Activated naive CD4-positive, alpha-beta T cell treated with anti-CD3 and anti-CD28 coated beads for 36 hours (primary cell): ENCODE data around the gene ITPR2. TPM values are rescaled to one million over a fixed set of nuclear protein-coding genes. Genes with fewer than 3 reads are reported as not detected.

Experiments
- CTCF ChIA-PET: fragments of 350-600 bp; sonication (Branson Sonifier 250); formaldehyde crosslinking; loops from one replicate; lab custom pipeline; 2021; ENCODE audit warnings: antibody characterized with exemption; lab: Charles Lee
- DNase-seq: peaks from one replicate; pipeline ENCODE4 v3.0.0-alpha.2; 2020
- H3K27ac Mint-ChIP-seq: one replicate; pipeline ENCODE4 v1.8.0; 2021; ENCODE audit warnings: mild to moderate bottlenecking, mixed read lengths
- H3K27me3 Mint-ChIP-seq: one replicate; pipeline ENCODE4 v1.8.0; 2021; ENCODE audit warnings: low read depth, mixed read lengths
- H3K36me3 Mint-ChIP-seq: one replicate; pipeline ENCODE4 v1.8.0; 2021; ENCODE audit warnings: low read depth, mixed read lengths
- H3K4me1 Mint-ChIP-seq: one replicate; pipeline ENCODE4 v1.8.0; 2021; ENCODE audit warnings: low read depth, mixed read lengths
- H3K4me3 Mint-ChIP-seq: one replicate; pipeline ENCODE4 v1.8.0; 2021; ENCODE audit warnings: mild to moderate bottlenecking, moderate library complexity, mixed read lengths
- H3K9me3 Mint-ChIP-seq: one replicate; pipeline ENCODE4 v1.8.0; 2021; ENCODE audit warnings: mixed read lengths
- intact Hi-C: fragments of 100-400 bp; cut with micrococcal nuclease; formaldehyde crosslinking; loops from one replicate; pipeline ENCODE4 v1.15.1; 2023
- total RNA-seq, 2 experiments: library from RNA; stranded (reverse); gene quantifications; one replicate each; pipeline ENCODE4 v1.2.3, GENCODE V29; 2021

Gene ITPR2
- total RNA-seq, 2 experiments from 2014 or later = 24.4 to 24.5 TPM

DNA sequence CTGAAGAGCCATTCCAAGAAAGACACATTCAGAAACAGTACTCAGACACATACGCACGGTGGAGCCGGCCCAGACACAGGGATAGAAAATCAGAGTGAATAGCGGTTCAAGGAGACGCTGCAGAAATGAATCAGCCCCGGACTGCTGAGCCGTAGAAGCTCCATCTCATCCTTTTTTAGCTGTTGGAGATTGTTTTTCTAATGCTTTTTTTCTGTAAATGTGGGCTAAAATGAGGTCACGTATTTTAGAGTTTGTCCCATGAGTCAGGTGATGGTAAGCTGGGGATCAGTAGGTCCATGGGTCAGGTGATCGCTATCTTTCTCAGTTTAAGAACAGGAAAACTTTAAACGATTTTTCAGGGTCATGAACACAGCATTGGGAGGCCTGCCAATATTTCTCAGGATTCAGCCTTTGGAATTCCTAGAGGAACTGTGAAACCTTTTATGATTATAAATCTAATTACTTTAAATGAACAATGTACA lies 202.4 kb downstream of the ITPR2 start:
- intact Hi-C loops = loop anchor here (1.0 to 2.0 kb wide), 3 partner anchors 248 to 384 kb away; partner anchors contain the start of gene TM7SF3
- no peak overlapping the region for H3K27ac Mint-ChIP-seq
- H3K36me3 Mint-ChIP-seq = peaks cover 21% of the 10 kb centered on the region
- no peak overlapping the region for H3K4me3 Mint-ChIP-seq
- no peaks in the 10 kb centered on the region for H3K9me3 Mint-ChIP-seq
- H3K4me1 Mint-ChIP-seq = no peaks in the 10 kb centered on the region
- DNase-seq = no peak
- CTCF ChIA-PET = interaction anchor here (0.7 kb wide), 1 partner anchor 44 kb away, joined by 4 read pairs; no protein-coding TSS in a partner anchor
- no peaks in the 10 kb centered on the region for H3K27me3 Mint-ChIP-seq

GRCh38 chr12:26629864-26630263 lies 203.1 kb downstream of the ITPR2 start:
- H3K9me3 Mint-ChIP-seq = no peaks in the 10 kb centered on the region
- H3K4me1 Mint-ChIP-seq = no peaks in the 10 kb centered on the region
- no peaks in the 10 kb centered on the region for H3K27me3 Mint-ChIP-seq
- H3K4me3 Mint-ChIP-seq = no peak overlapping the region
- peaks cover 22% of the 10 kb centered on the region for H3K36me3 Mint-ChIP-seq
- CTCF ChIA-PET = no interaction called here
- peak; percentile 11 for DNase-seq
- H3K27ac Mint-ChIP-seq = no peak overlapping the region
- intact Hi-C loops = loop anchor here (1.0 to 2.0 kb wide), 3 partner anchors 248 to 385 kb away; partner anchors contain the start of gene TM7SF3

GRCh38 chr12:26628234-26628633 lies 204.8 kb downstream of the ITPR2 start:
- no peaks in the 10 kb centered on the region for H3K27me3 Mint-ChIP-seq
- intact Hi-C loops = no loop called here
- peaks cover 22% of the 10 kb centered on the region for H3K36me3 Mint-ChIP-seq
- no peaks in the 10 kb centered on the region for H3K9me3 Mint-ChIP-seq
- H3K4me3 Mint-ChIP-seq = no peak overlapping the region
- DNase-seq = no peak
- CTCF ChIA-PET = interaction anchor here (1.4 kb wide), 1 partner anchor 24 kb away, joined by 3 read pairs; no protein-coding TSS in a partner anchor
- no peaks in the 10 kb centered on the region for H3K4me1 Mint-ChIP-seq
- H3K27ac Mint-ChIP-seq = no peak overlapping the region

DNA sequence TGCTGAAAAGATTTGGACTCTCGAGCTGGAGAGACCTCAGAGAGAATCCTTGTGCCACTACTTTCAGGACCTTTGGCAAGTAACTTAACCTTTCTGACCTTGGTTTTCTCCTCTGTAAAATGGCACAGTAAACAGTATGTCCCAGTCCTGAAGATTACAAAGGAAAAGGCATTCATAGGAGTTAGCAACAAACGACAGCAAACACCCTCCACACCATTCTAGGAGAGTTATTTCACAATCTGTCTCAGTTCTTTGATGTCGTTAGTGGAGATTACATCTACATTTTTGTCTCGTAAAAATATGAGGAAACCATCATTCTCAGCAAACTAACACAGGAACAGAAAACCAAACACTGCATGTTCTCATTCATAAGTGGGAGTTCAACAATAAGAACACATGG lies 205.7 kb downstream of the ITPR2 start:
- CTCF ChIA-PET = no interaction called here

GRCh38 chr12:26623136-26623535 lies 209.9 kb downstream of the ITPR2 start:
- intact Hi-C loops = no loop called here
- CTCF ChIA-PET = no interaction called here
- H3K36me3 Mint-ChIP-seq = peaks cover 20% of the 10 kb centered on the region
- DNase-seq = peak; percentile 11
- H3K4me3 Mint-ChIP-seq = no peak overlapping the region
- no peak overlapping the region for H3K27ac Mint-ChIP-seq
- H3K9me3 Mint-ChIP-seq = no peaks in the 10 kb centered on the region
- H3K27me3 Mint-ChIP-seq = no peaks in the 10 kb centered on the region
- no peaks in the 10 kb centered on the region for H3K4me1 Mint-ChIP-seq

More for the DNA sequence above, 205.7 kb downstream of the ITPR2 start:
- DNase-seq = no peak
- Mint-ChIP-seq H3K27ac (no peak overlapping the region), H3K4me1 (no peaks in the 10 kb centered on the region), H3K36me3 (peaks cover 22% of the 10 kb centered on the region), H3K4me3 (no peak overlapping the region), H3K9me3 (no peaks in the 10 kb centered on the region), H3K27me3 (no peaks in the 10 kb centered on the region)
- intact Hi-C loops = no loop called here

GRCh38 chr12:26622601-26623000 lies 210.4 kb downstream of the ITPR2 start:
- Mint-ChIP-seq H3K4me1 (no peaks in the 10 kb centered on the region), H3K4me3 (no peak overlapping the region), H3K9me3 (no peaks in the 10 kb centered on the region), H3K27me3 (no peaks in the 10 kb centered on the region), H3K36me3 (peaks cover 20% of the 10 kb centered on the region), H3K27ac (no peak overlapping the region)
- CTCF ChIA-PET = no interaction called here
- intact Hi-C loops = no loop called here
- no peak for DNase-seq

DNA sequence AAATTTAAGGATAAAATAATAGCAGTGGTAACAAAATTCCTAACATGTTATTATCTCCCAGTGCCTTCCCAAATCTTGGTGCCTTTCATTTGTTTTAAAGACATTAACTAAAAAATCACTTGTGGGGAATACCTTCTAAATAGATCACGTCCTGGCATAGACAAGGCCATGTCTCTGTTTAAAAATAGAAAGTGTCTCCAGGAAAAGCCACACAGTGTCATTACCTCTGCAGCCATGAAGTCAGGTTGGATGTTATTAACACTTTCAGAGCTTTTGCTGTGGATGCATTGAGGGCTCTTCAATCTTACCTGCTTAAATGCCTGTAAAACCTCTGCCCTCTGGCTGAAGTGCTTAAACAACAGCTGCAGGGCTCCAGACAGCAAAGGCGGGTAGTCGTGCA lies 211.1 kb downstream of the ITPR2 start:
- H3K27ac Mint-ChIP-seq = no peak overlapping the region
- no peaks in the 10 kb centered on the region for H3K27me3 Mint-ChIP-seq
- H3K4me1 Mint-ChIP-seq = no peaks in the 10 kb centered on the region
- peaks cover 14% of the 10 kb centered on the region for H3K36me3 Mint-ChIP-seq
- intact Hi-C loops = no loop called here
- no peak for DNase-seq
- H3K4me3 Mint-ChIP-seq = no peak overlapping the region
- CTCF ChIA-PET = no interaction called here
- no peaks in the 10 kb centered on the region for H3K9me3 Mint-ChIP-seq

DNA sequence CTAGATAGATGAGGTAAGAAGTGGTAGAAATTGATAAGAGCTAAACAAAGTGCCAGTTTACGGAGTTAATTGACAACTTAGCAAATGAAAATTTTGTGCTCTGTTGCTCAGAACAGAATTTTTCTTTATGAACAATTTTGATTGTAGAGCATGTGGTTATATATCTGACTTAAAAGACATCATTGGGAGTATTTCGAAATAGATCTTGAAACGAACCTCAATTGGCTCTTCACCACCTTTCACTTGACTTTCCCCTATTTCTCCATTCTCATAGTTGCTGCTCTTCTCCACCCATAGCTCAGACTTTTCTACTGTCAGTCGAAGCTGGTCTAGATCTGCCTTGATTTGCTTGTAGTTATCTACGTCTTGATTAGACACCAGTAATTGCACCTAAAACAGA lies 212.1 kb downstream of the ITPR2 start:
- Mint-ChIP-seq H3K27ac (no peak overlapping the region), H3K36me3 (peaks cover 11% of the 10 kb centered on the region), H3K27me3 (no peaks in the 10 kb centered on the region), H3K4me1 (no peaks in the 10 kb centered on the region), H3K4me3 (no peak overlapping the region), H3K9me3 (no peaks in the 10 kb centered on the region)
- CTCF ChIA-PET = no interaction called here
- DNase-seq = no peak
- intact Hi-C loops = no loop called here

- no peak overlapping the region for H3K27ac Mint-ChIP-seq
- intact Hi-C loops = no loop called here
- CTCF ChIA-PET = interaction anchor here (0.6 kb wide), 1 partner anchor 26 kb away, joined by 3 read pairs; no protein-coding TSS in a partner anchor
- no peak for DNase-seq
- H3K27me3 Mint-ChIP-seq = no peaks in the 10 kb centered on the region
- no peak overlapping the region for H3K4me3 Mint-ChIP-seq
- no peaks in the 10 kb centered on the region for H3K9me3 Mint-ChIP-seq
- peaks cover 8% of the 10 kb centered on the region for H3K36me3 Mint-ChIP-seq
- no peaks in the 10 kb centered on the region for H3K4me1 Mint-ChIP-seq
Observed at GRCh38 chr12:26617513-26617912, 215.5 kb downstream of the ITPR2 start.

DNA sequence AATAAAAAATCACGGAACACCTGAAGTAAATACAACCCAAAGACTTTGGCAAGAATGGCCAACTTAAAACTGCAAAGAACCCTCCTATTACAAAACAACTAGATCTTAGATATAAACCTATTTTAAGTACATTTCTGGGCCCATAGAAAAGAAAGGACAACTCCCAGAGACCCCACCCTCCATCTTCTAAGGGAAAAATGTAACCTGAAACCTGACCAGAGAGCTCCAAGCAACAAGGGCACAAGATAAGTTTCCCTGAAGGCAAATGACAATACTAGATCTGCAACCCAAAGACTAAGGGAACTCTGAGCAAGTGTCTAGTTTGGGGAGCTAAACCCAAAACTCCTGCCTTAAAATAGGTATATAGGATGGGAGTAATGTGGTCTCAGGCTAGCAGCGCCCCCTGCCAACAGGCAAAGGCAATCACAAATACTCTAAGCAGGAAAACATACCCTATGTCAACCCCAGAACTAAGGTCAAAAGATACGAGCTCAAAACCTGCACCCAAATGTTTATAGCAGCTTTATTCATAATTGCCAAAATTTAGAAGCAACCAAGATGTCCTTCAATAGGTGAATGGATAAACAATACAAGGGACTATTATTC lies 218.9 kb downstream of the ITPR2 start:
- no peaks in the 10 kb centered on the region for H3K36me3 Mint-ChIP-seq
- no peaks in the 10 kb centered on the region for H3K9me3 Mint-ChIP-seq
- H3K27ac Mint-ChIP-seq = no peak overlapping the region
- no peaks in the 10 kb centered on the region for H3K27me3 Mint-ChIP-seq
- CTCF ChIA-PET = interaction anchor here (0.7 to 1.2 kb wide), 6 partner anchors 11 to 581 kb away, joined by 3 to 4 read pairs (median 3); no protein-coding TSS in a partner anchor
- no peak overlapping the region for H3K4me3 Mint-ChIP-seq
- DNase-seq = peak; percentile 51
- H3K4me1 Mint-ChIP-seq = no peaks in the 10 kb centered on the region
- intact Hi-C loops = loop anchor here (1.0 kb wide), 3 partner anchors 180 to 517 kb away; no protein-coding TSS in a partner anchor

DNA sequence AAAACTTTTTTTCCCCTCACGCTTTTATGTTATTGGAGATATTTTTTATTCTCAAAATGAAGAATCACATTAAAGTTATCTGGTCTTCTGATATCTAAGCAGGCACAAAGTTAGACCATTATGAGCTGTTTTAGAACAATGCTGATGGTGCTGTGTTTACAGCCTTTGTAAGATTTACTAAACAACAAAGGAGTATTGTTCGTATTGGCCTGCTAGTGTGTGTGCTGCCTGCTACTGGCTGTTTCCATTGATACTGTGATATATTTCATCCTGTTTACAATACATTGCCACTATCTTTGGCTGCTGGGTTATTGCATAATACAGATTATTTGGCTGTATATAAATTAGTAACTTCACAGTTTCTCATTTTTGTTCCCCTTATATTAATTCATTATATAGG lies 220.8 kb downstream of the ITPR2 start:
- intact Hi-C loops = no loop called here
- Mint-ChIP-seq H3K36me3 (peaks cover 2% of the 10 kb centered on the region), H3K9me3 (no peaks in the 10 kb centered on the region), H3K4me3 (no peak overlapping the region), H3K27me3 (no peaks in the 10 kb centered on the region), H3K27ac (no peak overlapping the region), H3K4me1 (no peaks in the 10 kb centered on the region)
- CTCF ChIA-PET = no interaction called here
- DNase-seq = no peak

- no peak for DNase-seq
- H3K4me3 Mint-ChIP-seq = no peak overlapping the region
- no peaks in the 10 kb centered on the region for H3K27me3 Mint-ChIP-seq
- H3K27ac Mint-ChIP-seq = no peak overlapping the region
- peaks cover 2% of the 10 kb centered on the region for H3K36me3 Mint-ChIP-seq
- no peaks in the 10 kb centered on the region for H3K4me1 Mint-ChIP-seq
- no peaks in the 10 kb centered on the region for H3K9me3 Mint-ChIP-seq
- CTCF ChIA-PET = no interaction called here
- intact Hi-C loops = no loop called here
Observed at GRCh38 chr12:26611598-26611997, 221.4 kb downstream of the ITPR2 start.

GRCh38 chr12:26610774-26611173 lies 222.2 kb downstream of the ITPR2 start:
- intact Hi-C loops = no loop called here
- H3K27ac Mint-ChIP-seq = no peak overlapping the region

More at GRCh38 chr12:26610774-26611173, 222.2 kb downstream of the ITPR2 start:
- no peak for DNase-seq
- no peaks in the 10 kb centered on the region for H3K9me3 Mint-ChIP-seq
- H3K36me3 Mint-ChIP-seq = peaks cover 2% of the 10 kb centered on the region
- no peak overlapping the region for H3K4me3 Mint-ChIP-seq
- CTCF ChIA-PET = no interaction called here
- no peaks in the 10 kb centered on the region for H3K4me1 Mint-ChIP-seq
- no peaks in the 10 kb centered on the region for H3K27me3 Mint-ChIP-seq
